ENCODE results near the gene HYI. TPM values are rescaled to one million over a fixed set of nuclear protein-coding genes. Genes with fewer than 3 reads are reported as not detected.

The HYI gene
- total RNA-seq, 4 donors from 2014 or later = 35.5 to 39.4 (median 38.0) TPM

GRCh38 chr1:43450251-43450941 is 3.3 kb downstream of the HYI start:
- peak in 1 of 2 donors; percentile 81 for DNase-seq (ENCODE audit: low spot score in 2 of 2)
- intact Hi-C loops (cut with DNase I; ENCODE audit: low total_unique reads) = no loop called here
- 78 to 87% methylated on average over 7 of the region's 10 CpGs for WGBS, 2 donors
- no peak for TF ChIP-seq POLR2A (IDR thresholded peaks at IDR 0.05)
- TF ChIP-seq CTCF (IDR thresholded peaks at IDR 0.05) = no peak
- H3K4me3 ChIP-seq (ENCODE audit: low read depth, poor library complexity, severe bottlenecking) = no peak overlapping the region

- intact Hi-C loops (cut with DNase I; ENCODE audit: low total_unique reads) = no loop called here
- 67 to 88% methylated on average over 5 of the region's 5 CpGs for WGBS, 2 donors
Observed at GRCh38 chr1:43449708-43450069, 4.0 kb downstream of the HYI start.

GRCh38 chr1:43448955-43449707 is 4.6 kb downstream of the HYI start:
- intact Hi-C loops (cut with DNase I; ENCODE audit: low total_unique reads) = no loop called here

More at GRCh38 chr1:43449708-43450069, 4.0 kb downstream of the HYI start:
- H3K4me3 ChIP-seq (ENCODE audit: low read depth, poor library complexity, severe bottlenecking) = no peak overlapping the region
- DNase-seq (ENCODE audit: low spot score in 2 of 2) = peak in 1 of 2 donors; percentile 85
- TF ChIP-seq POLR2A (IDR thresholded peaks at IDR 0.05) = no peak
- no peak for TF ChIP-seq CTCF (IDR thresholded peaks at IDR 0.05)

GRCh38 chr1:43447891-43448708 is 5.6 kb downstream of the HYI start:
- intact Hi-C loops (cut with DNase I; ENCODE audit: low total_unique reads) = no loop called here
- H3K4me3 ChIP-seq (ENCODE audit: low read depth, poor library complexity, severe bottlenecking) = no peak overlapping the region
- no peak for TF ChIP-seq POLR2A (IDR thresholded peaks at IDR 0.05)
- TF ChIP-seq CTCF (IDR thresholded peaks at IDR 0.05) = no peak
- DNase-seq (ENCODE audit: low spot score in 2 of 2) = peak in 1 of 2 donors; percentile 83
- 80 to 83% methylated on average over 15 to 24 of the region's 25 CpGs for WGBS, 2 donors

More at GRCh38 chr1:43448955-43449707, 4.6 kb downstream of the HYI start:
- WGBS, 2 donors = 83 to 90% methylated on average over 11 of the region's 11 CpGs
- peak in 1 of 2 donors; percentile 82 for DNase-seq (ENCODE audit: low spot score in 2 of 2)
- no peak for TF ChIP-seq CTCF (IDR thresholded peaks at IDR 0.05)
- TF ChIP-seq POLR2A (IDR thresholded peaks at IDR 0.05) = no peak
- no peak overlapping the region for H3K4me3 ChIP-seq (ENCODE audit: low read depth, poor library complexity, severe bottlenecking)

- peak in 1 of 2 donors; percentile 79 for DNase-seq (ENCODE audit: low spot score in 2 of 2)
- TF ChIP-seq CTCF (IDR thresholded peaks at IDR 0.05) (no peak), POLR2A (IDR thresholded peaks at IDR 0.05) (no peak)
- no peak overlapping the region for H3K4me3 ChIP-seq (ENCODE audit: low read depth, poor library complexity, severe bottlenecking)
- 92 to 94% methylated on average over 16 to 19 of the region's 19 CpGs for WGBS, 2 donors
- intact Hi-C loops (cut with DNase I; ENCODE audit: low total_unique reads) = no loop called here
Observed at GRCh38 chr1:43446881-43447835, 6.6 kb downstream of the HYI start.

All from lower leg skin (tissue), 4 donors.